ENCODE data around the gene RPRD1B. TPM values are rescaled to one million over a fixed set of nuclear protein-coding genes. Genes with fewer than 3 reads are reported as not detected.

Gene RPRD1B
- total and polyA plus RNA-seq, 2 of the 13 experiments (the other 11 are each of a cell fraction or from before 2014, with no cell fraction given): 31.1 to 41.5 TPM

GRCh38 chr20:38132910-38133501 lies 99.5 kb downstream of the RPRD1B start (continued):
- TF ChIP-seq ZNF142 (CRISPR knock-in tag; IDR thresholded peaks at IDR 0.05) (no peak), ATM (IDR thresholded peaks at IDR 0.05; ENCODE audit: borderline replicate concordance) (no peak), ISX (CRISPR knock-in tag; conservative IDR thresholded peaks at IDR 0.05) (no peak), ERF (CRISPR knock-in tag; IDR thresholded peaks at IDR 0.05) (no peak), ZNF18 (CRISPR knock-in tag; IDR thresholded peaks at IDR 0.05; ENCODE audit: insufficient replicate concordance) (no peak), ZBTB33 (CRISPR knock-in tag; IDR thresholded peaks at IDR 0.05) (no peak), ZFP36 (IDR thresholded peaks at IDR 0.05; ENCODE audit: borderline replicate concordance, low read depth, low read length, partially characterized antibody) (peak; percentile 2), ZNF256 (CRISPR knock-in tag; conservative IDR thresholded peaks at IDR 0.05) (no peak), BATF2 (CRISPR knock-in tag; IDR thresholded peaks at IDR 0.05) (0 out of 2 replicates have a peak, but pooled peaks have one; percentile 63), KDM5A (IDR thresholded peaks at IDR 0.05; ENCODE audit: borderline replicate concordance, low read length) (no peak), ZSCAN31 (CRISPR knock-in tag; IDR thresholded peaks at IDR 0.05; ENCODE audit: low read depth) (no peak), FOXA1 (IDR thresholded peaks at IDR 0.05) (no peak), FOXA1 (CRISPR knock-in tag; IDR thresholded peaks at IDR 0.05) (no peak), AGO1 (IDR thresholded peaks at IDR 0.05; ENCODE audit: low read depth, low read length, poor library complexity, severe bottlenecking) (no peak), ZNF746 (CRISPR knock-in tag; IDR thresholded peaks at IDR 0.05) (0 out of 2 replicates have a peak, but pooled peaks have one; percentile 23), ZMAT3 (CRISPR knock-in tag; conservative IDR thresholded peaks at IDR 0.05) (no peak), MAX (IDR thresholded peaks at IDR 0.05) (0 out of 2 replicates have a peak, but pooled peaks have one; percentile 10), NPAS2 (CRISPR knock-in tag; IDR thresholded peaks at IDR 0.05; ENCODE audit: borderline replicate concordance) (no peak), ZNF652 (CRISPR knock-in tag; IDR thresholded peaks at IDR 0.05; ENCODE audit: borderline replicate concordance, low read depth) (no peak), ZSCAN29 (CRISPR knock-in tag; conservative IDR thresholded peaks at IDR 0.05) (no peak)
